Upper lobe of right lung (tissue), 1 donor: Measurements from ENCODE around the gene GRIK2. TPM values are rescaled to one million over a fixed set of nuclear protein-coding genes. Genes with fewer than 3 reads are reported as not detected.

Experiments
- ATAC-seq: fragments of 200-7000 bp; cut with Tn5 transposase; one replicate; pipeline ENCODE4 v1.9.1; 2020; ENCODE audit warnings: mild to moderate bottlenecking, moderate library complexity
- DNase-seq: peaks from one replicate; pipeline ENCODE4 v3.0.0-alpha.2; 2020
- H3K27ac ChIP-seq: fragments of 200-600 bp; one replicate; pipeline ENCODE4 v1.8.0; 2022
- H3K27me3 ChIP-seq: fragments of 200-600 bp; one replicate; pipeline ENCODE4 v1.8.0; 2022; ENCODE audit warnings: mild to moderate bottlenecking
- H3K36me3 ChIP-seq: fragments of 200-600 bp; one replicate; pipeline ENCODE4 v1.8.0; 2022
- H3K4me1 ChIP-seq: fragments of 200-600 bp; one replicate; pipeline ENCODE4 v1.8.0; 2022
- H3K4me3 ChIP-seq: fragments of 200-600 bp; one replicate; pipeline ENCODE4 v1.8.0; 2022; ENCODE audit warnings: mild to moderate bottlenecking
- H3K9me3 ChIP-seq: fragments of 200-600 bp; one replicate; pipeline ENCODE4 v1.8.0; 2022
- CTCF ChIP-seq: fragments of 200-600 bp; IDR thresholded peaks from one replicate; pipeline ENCODE4 v1.8.0; 2022; ENCODE audit warnings: antibody characterized with exemption
- intact Hi-C: fragments of 100-400 bp; cut with DNase I; formaldehyde crosslinking; loops from one replicate; pipeline ENCODE4 v1.11.0; 2022
- total RNA-seq: library from RNA; stranded (reverse); fragmentation: NEBNext Ultra II Directional; extraction: Animal tissue kit (Norgen Biotek cat#: 25700); gene quantifications from one replicate; pipeline ENCODE4 v1.2.1, GENCODE V29; 2021
- donor health status: DM: no; HTN: yes; CAD: no; lungs with severe emphysema.

GRIK2 gene
- total RNA-seq, 1 donor from 2014 or later, result 0.38 TPM

GRCh38 chr6:101747160-101747559, 353.7 kb downstream of the GRIK2 start:
- H3K4me3 ChIP-seq, result no peak overlapping the region
- intact Hi-C loops, result no loop called here
- H3K27ac ChIP-seq, result no peak overlapping the region
- H3K9me3 ChIP-seq, result no peaks in the 10 kb centered on the region
- H3K4me1 ChIP-seq, result no peaks in the 10 kb centered on the region
- DNase-seq, result no peak
- no peak for ATAC-seq
- TF ChIP-seq CTCF, result no peak
- no peaks in the 10 kb centered on the region for H3K36me3 ChIP-seq
- H3K27me3 ChIP-seq, result no peaks in the 10 kb centered on the region

- intact Hi-C loops, result no loop called here
Measured at GRCh38 chr6:101747716-101748115, 354.2 kb downstream of the GRIK2 start.

GRCh38 chr6:101755931-101756330, 362.4 kb downstream of the GRIK2 start:
- no peak for TF ChIP-seq CTCF
- intact Hi-C loops, result no loop called here

More at GRCh38 chr6:101747716-101748115, 354.2 kb downstream of the GRIK2 start:
- DNase-seq, result no peak
- H3K27ac ChIP-seq, result no peak overlapping the region
- no peak for ATAC-seq
- H3K4me3 ChIP-seq, result no peak overlapping the region
- no peaks in the 10 kb centered on the region for H3K27me3 ChIP-seq
- no peaks in the 10 kb centered on the region for H3K4me1 ChIP-seq
- H3K9me3 ChIP-seq, result no peaks in the 10 kb centered on the region
- H3K36me3 ChIP-seq, result no peaks in the 10 kb centered on the region
- TF ChIP-seq CTCF, result no peak

GRCh38 chr6:101758368-101758767, 364.9 kb downstream of the GRIK2 start:
- intact Hi-C loops, result no loop called here

More at GRCh38 chr6:101755931-101756330, 362.4 kb downstream of the GRIK2 start:
- no peaks in the 10 kb centered on the region for H3K36me3 ChIP-seq
- H3K9me3 ChIP-seq, result no peaks in the 10 kb centered on the region
- no peaks in the 10 kb centered on the region for H3K27me3 ChIP-seq
- H3K4me3 ChIP-seq, result no peak overlapping the region
- ATAC-seq, result no peak
- no peak for DNase-seq
- H3K4me1 ChIP-seq, result no peaks in the 10 kb centered on the region
- no peak overlapping the region for H3K27ac ChIP-seq

GRCh38 chr6:101760843-101761621, 367.5 kb downstream of the GRIK2 start:
- peak; percentile 64 for ATAC-seq
- DNase-seq, result no peak
- no peaks in the 10 kb centered on the region for H3K4me1 ChIP-seq
- intact Hi-C loops, result no loop called here
- TF ChIP-seq CTCF, result no peak
- no peak overlapping the region for H3K4me3 ChIP-seq
- H3K36me3 ChIP-seq, result no peaks in the 10 kb centered on the region
- no peaks in the 10 kb centered on the region for H3K9me3 ChIP-seq
- H3K27ac ChIP-seq, result no peak overlapping the region
- no peaks in the 10 kb centered on the region for H3K27me3 ChIP-seq

More at GRCh38 chr6:101758368-101758767, 364.9 kb downstream of the GRIK2 start:
- no peaks in the 10 kb centered on the region for H3K9me3 ChIP-seq
- TF ChIP-seq CTCF, result no peak
- H3K27me3 ChIP-seq, result no peaks in the 10 kb centered on the region
- H3K4me1 ChIP-seq, result no peaks in the 10 kb centered on the region
- DNase-seq (no peak), ATAC-seq (no peak)
- H3K4me3 ChIP-seq, result no peak overlapping the region
- no peaks in the 10 kb centered on the region for H3K36me3 ChIP-seq
- H3K27ac ChIP-seq, result no peak overlapping the region
